Naive B cell (primary cell): Measurements from ENCODE around the gene HAPSTR1. TPM values are rescaled to one million over a fixed set of nuclear protein-coding genes. Genes with fewer than 3 reads are reported as not detected.
"Not testable (repeated sequence)": the region's sequence is repeated elsewhere in the genome, so short reads cannot be mapped to it uniquely, and the experiment has no call there.

ENCODE experiments used
- ATAC-seq, 2 donors: fragments of 150-1000 bp; cut with Tn5 transposase; 2 replicates each; pipeline ENCODE4 v1.10.0; 2021; ENCODE audit warnings: low read depth in 2 of 2, mild to moderate bottlenecking in 2 of 2, moderate library complexity in 2 of 2
- DNase-seq: peaks from one replicate; pipeline ENCODE4 v3.0.0; 2022
- H3K27ac Mint-ChIP-seq, 6 donors: one replicate each; pipeline ENCODE4 v1.8.0; 2020 to 2022; ENCODE audit warnings: mild to moderate bottlenecking in 6 of 6, mixed read lengths in 6 of 6, moderate library complexity in 5 of 6, inconsistent platforms in 2 of 6
- H3K27me3 Mint-ChIP-seq, 3 donors: one replicate each; pipeline ENCODE4 v1.8.0; 2021 to 2022; ENCODE audit warnings: mixed read lengths in 3 of 3, mild to moderate bottlenecking in 1 of 3
- H3K36me3 Mint-ChIP-seq, 2 donors: one replicate each; pipeline ENCODE4 v1.8.0; 2020 to 2022; ENCODE audit warnings: mixed read lengths in 2 of 2, inconsistent platforms in 1 of 2, mild to moderate bottlenecking in 1 of 2
- H3K4me1 Mint-ChIP-seq, 3 donors: one replicate each; pipeline ENCODE4 v1.8.0; 2020 to 2022; ENCODE audit warnings: mixed read lengths in 3 of 3, inconsistent platforms in 1 of 3, mild to moderate bottlenecking in 1 of 3, moderate library complexity in 1 of 3
- H3K4me3 Mint-ChIP-seq, 8 donors: one replicate each; pipeline ENCODE4 v1.8.0; 2020 to 2022; ENCODE audit warnings: mild to moderate bottlenecking in 8 of 8, mixed read lengths in 8 of 8, moderate library complexity in 8 of 8, inconsistent platforms in 2 of 8
- H3K9me3 Mint-ChIP-seq, 7 donors: one replicate each; pipeline ENCODE4 v1.8.0; 2020 to 2022; ENCODE audit warnings: mixed read lengths in 7 of 7, mild to moderate bottlenecking in 5 of 7, inconsistent platforms in 2 of 7, moderate library complexity in 1 of 7
- polyA plus RNA-seq, 6 donors: library from polyadenylated mRNA; unstranded; fragments of 300-500 nt; fragmentation: Illumina TruSeq; gene quantifications; one replicate each; pipeline ENCODE4 v1.2.3, GENCODE V29; 2021; ENCODE audit warnings: low read depth in 6 of 6

Gene HAPSTR1
- 10 to 100 TPM; 10.1 to 24.8 (median 14.5) TPM for polyA plus RNA-seq

- H3K9me3 Mint-ChIP-seq = no peaks in the 10 kb centered on the region
Observed at GRCh38 chr16:9090960-9091866, at the start of gene HAPSTR1. Gene HAPSTR1 (plus strand): TSS chr16:9091644. CDS start chr16:9092045, 401 bp downstream.

GRCh38 chr16:9042533-9042932 is 48.9 kb upstream of the HAPSTR1 start:
- no peaks in the 10 kb centered on the region for H3K4me1 Mint-ChIP-seq
- ATAC-seq (no peak), DNase-seq (no peak)
- peaks cover 9 to 15% of the 10 kb centered on the region in 2 donors for H3K36me3 Mint-ChIP-seq
- no peak overlapping the region for H3K27ac Mint-ChIP-seq
- H3K4me3 Mint-ChIP-seq = no peak overlapping the region
- H3K27me3 Mint-ChIP-seq = peaks cover 0 to 13% (median 7%) of the 10 kb centered on the region in 3 donors
- peaks cover 5 to 16% (median 9%) of the 10 kb centered on the region in 7 donors for H3K9me3 Mint-ChIP-seq

More at GRCh38 chr16:9090960-9091866, at the start of gene HAPSTR1:
- peak; percentile 99 for DNase-seq
- peak; percentile 82 to 84 for ATAC-seq
- H3K27me3 Mint-ChIP-seq = no peaks in the 10 kb centered on the region
- H3K4me1 Mint-ChIP-seq = peaks cover 35 to 54% (median 42%) of the 10 kb centered on the region in 3 donors
- H3K27ac Mint-ChIP-seq = peak within 1 kb of the TSS; percentile 97 to 100 (median 98)
- H3K4me3 Mint-ChIP-seq = peak within 1 kb of the TSS; percentile 93 to 100 (median 98)
- H3K36me3 Mint-ChIP-seq = peaks cover 7 to 8% of the 10 kb centered on the region in 2 donors

- DNase-seq (no peak), ATAC-seq (no peak)
- H3K9me3 Mint-ChIP-seq = peaks cover 5 to 17% (median 11%) of the 10 kb centered on the region in 7 donors
- H3K36me3 Mint-ChIP-seq = peaks cover 9 to 15% of the 10 kb centered on the region in 2 donors
- no peak overlapping the region for H3K27ac Mint-ChIP-seq
- H3K27me3 Mint-ChIP-seq = peaks cover 0 to 13% (median 7%) of the 10 kb centered on the region in 3 donors
- H3K4me3 Mint-ChIP-seq = no peak overlapping the region
- H3K4me1 Mint-ChIP-seq = no peaks in the 10 kb centered on the region
Observed at GRCh38 chr16:9042964-9043680, 48.3 kb upstream of the HAPSTR1 start.

- not testable (repeated sequence) for ATAC-seq, H3K4me1 Mint-ChIP-seq, H3K4me3 Mint-ChIP-seq, DNase-seq
- Mint-ChIP-seq H3K36me3 (peaks cover 9 to 15% of the 10 kb centered on the region in 2 donors), H3K27me3 (peaks cover 0 to 14% (median 0%) of the 10 kb centered on the region in 3 donors), H3K9me3 (peaks cover 5 to 17% (median 11%) of the 10 kb centered on the region in 7 donors), H3K27ac (peak overlapping the region in 1 of 6 donors; percentile 15)
Observed at GRCh38 chr16:9045562-9045961, 45.9 kb upstream of the HAPSTR1 start.

- ATAC-seq = no peak
- H3K27ac Mint-ChIP-seq = no peak overlapping the region
Observed at GRCh38 chr16:9046667-9047055, 44.8 kb upstream of the HAPSTR1 start.

GRCh38 chr16:9047689-9048301 is 43.6 kb upstream of the HAPSTR1 start:
- DNase-seq (no peak), ATAC-seq (no peak)
- H3K27me3 Mint-ChIP-seq = peaks cover 0 to 16% (median 0%) of the 10 kb centered on the region in 3 donors
- H3K9me3 Mint-ChIP-seq = peaks cover 5 to 17% (median 11%) of the 10 kb centered on the region in 7 donors
- no peak overlapping the region for H3K4me3 Mint-ChIP-seq
- H3K36me3 Mint-ChIP-seq = peaks cover 9 to 15% of the 10 kb centered on the region in 2 donors
- no peak overlapping the region for H3K27ac Mint-ChIP-seq
- peaks cover 0 to 3% (median 0%) of the 10 kb centered on the region in 3 donors for H3K4me1 Mint-ChIP-seq

More at GRCh38 chr16:9046667-9047055, 44.8 kb upstream of the HAPSTR1 start:
- Mint-ChIP-seq H3K36me3 (peaks cover 9 to 15% of the 10 kb centered on the region in 2 donors), H3K4me3 (no peak overlapping the region), H3K9me3 (peaks cover 5 to 17% (median 11%) of the 10 kb centered on the region in 7 donors), H3K4me1 (peaks cover 0 to 3% (median 0%) of the 10 kb centered on the region in 3 donors), H3K27me3 (peaks cover 0 to 15% (median 0%) of the 10 kb centered on the region in 3 donors)
- DNase-seq = no peak

- Mint-ChIP-seq H3K27ac (peak overlapping the region in 1 of 6 donors; percentile 11), H3K4me1 (peaks cover 0 to 4% (median 3%) of the 10 kb centered on the region in 3 donors), H3K36me3 (peaks cover 9 to 15% of the 10 kb centered on the region in 2 donors), H3K9me3 (peaks cover 5 to 17% (median 11%) of the 10 kb centered on the region in 7 donors), H3K27me3 (peaks cover 0 to 21% (median 0%) of the 10 kb centered on the region in 3 donors), H3K4me3 (no peak overlapping the region)
- DNase-seq (no peak), ATAC-seq (no peak)
Observed at GRCh38 chr16:9048302-9048700, 43.1 kb upstream of the HAPSTR1 start.

GRCh38 chr16:9049241-9049640 is 42.2 kb upstream of the HAPSTR1 start:
- H3K27me3 Mint-ChIP-seq = peaks cover 0 to 23% (median 0%) of the 10 kb centered on the region in 3 donors
- no peak for DNase-seq
- H3K4me1 Mint-ChIP-seq = peaks cover 0 to 6% (median 3%) of the 10 kb centered on the region in 3 donors
- H3K4me3 Mint-ChIP-seq = no peak overlapping the region
- no peak for ATAC-seq
- peaks cover 5 to 17% (median 11%) of the 10 kb centered on the region in 7 donors for H3K9me3 Mint-ChIP-seq
- no peak overlapping the region for H3K27ac Mint-ChIP-seq
- peaks cover 9 to 15% of the 10 kb centered on the region in 2 donors for H3K36me3 Mint-ChIP-seq

GRCh38 chr16:9050102-9050830 is 41.2 kb upstream of the HAPSTR1 start:
- peak overlapping the region in 1 of 6 donors; percentile 71 for H3K27ac Mint-ChIP-seq
- H3K4me1 Mint-ChIP-seq = peaks cover 0 to 6% (median 3%) of the 10 kb centered on the region in 3 donors

GRCh38 chr16:9053006-9053601 is 38.3 kb upstream of the HAPSTR1 start:
- H3K4me1 Mint-ChIP-seq = peaks cover 0 to 6% (median 3%) of the 10 kb centered on the region in 3 donors
- ATAC-seq (no peak), DNase-seq (no peak)
- H3K4me3 Mint-ChIP-seq = no peak overlapping the region
- no peaks in the 10 kb centered on the region for H3K9me3 Mint-ChIP-seq
- no peaks in the 10 kb centered on the region for H3K36me3 Mint-ChIP-seq
- peaks cover 0 to 15% (median 0%) of the 10 kb centered on the region in 3 donors for H3K27me3 Mint-ChIP-seq
- peak overlapping the region in 1 of 6 donors; percentile 4 for H3K27ac Mint-ChIP-seq

More at GRCh38 chr16:9050102-9050830, 41.2 kb upstream of the HAPSTR1 start:
- H3K36me3 Mint-ChIP-seq = peaks cover 9 to 15% of the 10 kb centered on the region in 2 donors
- peaks cover 0 to 23% (median 0%) of the 10 kb centered on the region in 3 donors for H3K27me3 Mint-ChIP-seq
- no peak for ATAC-seq
- no peak for DNase-seq
- H3K9me3 Mint-ChIP-seq = peaks cover 5 to 17% (median 11%) of the 10 kb centered on the region in 7 donors
- H3K4me3 Mint-ChIP-seq = no peak overlapping the region

- Mint-ChIP-seq H3K9me3 (no peaks in the 10 kb centered on the region), H3K36me3 (no peaks in the 10 kb centered on the region), H3K27ac (no peak overlapping the region), H3K27me3 (peaks cover 0 to 15% (median 0%) of the 10 kb centered on the region in 3 donors), H3K4me3 (no peak overlapping the region), H3K4me1 (peaks cover 0 to 6% (median 3%) of the 10 kb centered on the region in 3 donors)
- DNase-seq = no peak
- no peak for ATAC-seq
Observed at GRCh38 chr16:9054460-9054859, 37.0 kb upstream of the HAPSTR1 start.

- peaks cover 0 to 6% (median 4%) of the 10 kb centered on the region in 3 donors for H3K4me1 Mint-ChIP-seq
- peaks cover 0 to 14% (median 0%) of the 10 kb centered on the region in 3 donors for H3K27me3 Mint-ChIP-seq
- H3K4me3 Mint-ChIP-seq = no peak overlapping the region
- no peak overlapping the region for H3K27ac Mint-ChIP-seq
- ATAC-seq = no peak
- H3K36me3 Mint-ChIP-seq = no peaks in the 10 kb centered on the region
- DNase-seq = no peak
- no peaks in the 10 kb centered on the region for H3K9me3 Mint-ChIP-seq
Observed at GRCh38 chr16:9055115-9055514, 36.3 kb upstream of the HAPSTR1 start.
